Retinal pigment epithelial cell (primary cell): ENCODE measurements around the gene FRMD4A.
"Not testable (repeated sequence)": the region's sequence is repeated elsewhere in the genome, so short reads cannot be mapped to it uniquely, and the experiment has no call there.

Experiments used
- DNase-seq: peaks from one replicate; pipeline ENCODE4 v3.0.0-alpha.2; 2010; ENCODE audit warnings: low read depth
- H3K4me3 ChIP-seq: 2 replicates; pipeline ENCODE4 v1.5.1; 2011; ENCODE audit warnings: mild to moderate bottlenecking, low read length, control low read depth, moderate library complexity
- CTCF ChIP-seq: conservative IDR thresholded peaks from 2 replicates; pipeline ENCODE4 v1.5.1; 2011; ENCODE audit warnings: low read depth, low read length, control low read depth, inconsistent platforms

The FRMD4A gene

GRCh38 chr10:13717936-13718772 is 612.6 kb downstream of the FRMD4A start:
- no peak overlapping the region for H3K4me3 ChIP-seq
- TF ChIP-seq CTCF: no peak
- no peak for DNase-seq

- DNase-seq: no peak
- no peak for TF ChIP-seq CTCF
- H3K4me3 ChIP-seq: no peak overlapping the region
Observed at GRCh38 chr10:13717571-13717935, 613.2 kb downstream of the FRMD4A start.

DNA sequence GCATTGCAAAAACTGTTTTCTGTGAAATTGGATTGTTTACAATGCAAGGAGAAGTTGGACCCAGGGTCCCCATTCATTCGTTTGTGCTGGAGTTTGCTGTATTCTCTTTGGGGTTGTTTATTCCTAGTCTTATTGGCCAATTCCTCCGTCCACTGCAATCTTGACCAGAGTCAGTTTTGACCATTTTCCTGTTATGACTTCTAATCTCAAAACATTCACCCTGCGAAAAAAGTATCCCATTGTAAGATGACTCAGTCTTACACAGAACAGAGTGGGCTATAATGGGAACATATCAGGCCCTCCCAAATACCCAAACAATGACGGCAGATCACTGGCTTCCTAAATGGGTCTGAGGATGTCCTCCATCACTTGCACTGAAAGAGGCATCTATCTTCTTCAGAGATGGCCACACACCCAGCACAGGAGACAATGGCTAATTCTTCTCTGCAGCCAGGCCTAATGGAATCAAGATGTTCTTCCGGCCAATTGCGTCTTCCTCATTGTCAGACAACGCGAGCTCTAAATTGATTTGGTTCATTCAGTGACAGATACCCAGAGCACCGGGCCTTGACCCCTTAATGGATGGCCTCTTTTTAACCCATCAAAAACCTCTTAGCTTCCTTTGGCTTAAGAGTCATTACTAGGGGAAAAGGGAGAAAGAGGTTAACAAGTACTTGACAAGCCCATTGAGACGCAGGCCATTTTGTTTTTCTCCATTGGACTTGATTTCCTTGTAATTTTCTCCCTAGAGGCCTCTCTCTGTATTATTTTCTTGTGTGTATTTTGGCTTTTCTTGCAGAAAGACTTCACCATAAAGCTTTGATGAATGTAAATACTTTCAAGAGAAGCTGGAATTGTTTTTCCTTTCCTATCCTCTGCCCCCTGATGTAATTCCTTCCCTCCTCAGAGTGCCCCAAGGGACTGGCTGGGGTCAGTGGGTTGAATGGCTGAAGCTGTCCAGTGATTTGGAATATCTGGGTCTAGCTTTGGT is 614.3 kb downstream of the FRMD4A start:
- no peak overlapping the region for H3K4me3 ChIP-seq
- no peak for TF ChIP-seq CTCF
- no peak for DNase-seq

- not testable (repeated sequence) for H3K4me3 ChIP-seq, DNase-seq
Observed at GRCh38 chr10:13715596-13715995, 615.1 kb downstream of the FRMD4A start.

GRCh38 chr10:13715100-13715499 is 615.6 kb downstream of the FRMD4A start:
- no peak overlapping the region for H3K4me3 ChIP-seq
- no peak for TF ChIP-seq CTCF
- DNase-seq: no peak

GRCh38 chr10:13712837-13713581 is 617.7 kb downstream of the FRMD4A start:
- peak; percentile 61 for DNase-seq
- H3K4me3 ChIP-seq: no peak overlapping the region
- no peak for TF ChIP-seq CTCF

GRCh38 chr10:13712476-13712836 is 618.3 kb downstream of the FRMD4A start:
- no peak overlapping the region for H3K4me3 ChIP-seq
- no peak for DNase-seq
- TF ChIP-seq CTCF: no peak
